HEK293 (cell line): Measurements from ENCODE around the gene RABL3.

Source experiments
- CTCF ChIA-PET: fragments of 350-600 bp; formaldehyde crosslinking; extraction: SDS; loops from one replicate; lab custom pipeline; 2021; ENCODE audit warnings: antibody characterized with exemption; lab: Yijun Ruan, JAX
- POLR2A ChIA-PET: fragments of 300-600 bp; formaldehyde crosslinking; extraction: SDS; loops from one replicate; lab custom pipeline; 2020; ENCODE audit warnings: antibody characterized with exemption, inconsistent platforms; lab: Yijun Ruan, JAX
- H3K27ac ChIP-seq: fragments of 200-500 bp; sonication (Bioruptor generic); 2 replicates; pipeline ENCODE4 v1.5.1; 2014; ENCODE audit warnings: low read depth, low read length, control low read depth, inconsistent platforms; ENCODE audit errors: extremely low read depth
- H3K36me3 ChIP-seq, 2 experiments: fragments of 200-500 bp in 1 of 2; sonication (Bioruptor generic) in 1 of 2; 1 replicate in 1 of 2; 2 replicates in 1 of 2; pipeline ENCODE4 v1.5.1; 2014 to 2017; ENCODE audit warnings: inconsistent platforms in 2 of 2, low read length in 2 of 2; ENCODE audit not compliant: control insufficient read depth in 2 of 2, insufficient read depth in 1 of 2
- H3K4me1 ChIP-seq: fragments of 200-500 bp; sonication (Bioruptor generic); 2 replicates; pipeline ENCODE4 v1.5.1; 2014; ENCODE audit warnings: mild to moderate bottlenecking, low read length, inconsistent platforms; ENCODE audit not compliant: control insufficient read depth, insufficient read depth
- H3K4me3 ChIP-seq: 2 replicates; pipeline ENCODE4 v1.5.1; 2011; ENCODE audit warnings: low read depth, mild to moderate bottlenecking, control low read depth, low read length, moderate library complexity
- H3K9me3 ChIP-seq: fragments of 200-500 bp; sonication (Bioruptor generic); 2 replicates; pipeline ENCODE4 v1.5.1; 2014; ENCODE audit warnings: low read depth, low read length, inconsistent platforms; ENCODE audit not compliant: control insufficient read depth, insufficient read depth
- GLIS2 ChIP-seq: fragments of 450-650 bp; formaldehyde crosslinking; IDR thresholded peaks from 2 replicates; pipeline ENCODE4 v1.5.1; 2016; ENCODE audit warnings: missing biosample characterization, missing genetic modification characterization
- ZFP37 ChIP-seq: fragments of 450-650 bp; formaldehyde crosslinking; IDR thresholded peaks from 2 replicates; pipeline ENCODE4 v1.5.1; 2016; ENCODE audit warnings: missing biosample characterization, missing genetic modification characterization
- ZNF132 ChIP-seq: fragments of 450-650 bp; formaldehyde crosslinking; IDR thresholded peaks from 2 replicates; pipeline ENCODE4 v1.5.1; 2017; ENCODE audit warnings: missing biosample characterization, missing genetic modification characterization, borderline replicate concordance
- ZNF140 ChIP-seq: fragments of 450-650 bp; formaldehyde crosslinking; IDR thresholded peaks from 2 replicates; pipeline ENCODE4 v1.5.1; 2016; ENCODE audit warnings: missing biosample characterization, missing genetic modification characterization
- ZNF239 ChIP-seq: fragments of 450-650 bp; formaldehyde crosslinking; IDR thresholded peaks from 2 replicates; pipeline ENCODE4 v1.5.1; 2016; ENCODE audit warnings: missing biosample characterization, missing genetic modification characterization
- ZNF274 ChIP-seq, 2 experiments: fragments of 200-500 bp in 1 of 2; fragments of 450-650 bp in 1 of 2; sonication (Bioruptor generic) in 1 of 2; formaldehyde crosslinking in 1 of 2; IDR thresholded peaks; 2 replicates each; pipeline versions ENCODE4 v1.5.1 to v1.6.1; 2014 to 2016; ENCODE audit warnings: borderline replicate concordance in 1 of 2, inconsistent platforms in 1 of 2, low read length in 1 of 2, missing biosample characterization in 1 of 2, missing genetic modification characterization in 1 of 2
- ZNF311 ChIP-seq: fragments of 450-650 bp; formaldehyde crosslinking; IDR thresholded peaks from 2 replicates; pipeline ENCODE4 v1.5.1; 2017; ENCODE audit warnings: missing biosample characterization, missing genetic modification characterization, borderline replicate concordance
- ZNF350 ChIP-seq: fragments of 450-650 bp; formaldehyde crosslinking; IDR thresholded peaks from 2 replicates; pipeline ENCODE4 v1.5.0; 2017; ENCODE audit warnings: missing biosample characterization, mild to moderate bottlenecking, missing genetic modification characterization
- ZNF391 ChIP-seq: fragments of 450-650 bp; formaldehyde crosslinking; IDR thresholded peaks from 2 replicates; pipeline ENCODE4 v1.5.1; 2016; ENCODE audit warnings: low read depth, missing biosample characterization, missing genetic modification characterization, borderline replicate concordance
- ZNF530 ChIP-seq: fragments of 450-650 bp; formaldehyde crosslinking; IDR thresholded peaks from 2 replicates; pipeline ENCODE4 v1.5.1; 2016; ENCODE audit warnings: low read depth, missing biosample characterization, missing genetic modification characterization
- ZNF571 ChIP-seq: fragments of 450-650 bp; formaldehyde crosslinking; IDR thresholded peaks from 2 replicates; pipeline ENCODE4 v1.5.0; 2017; ENCODE audit warnings: missing biosample characterization, missing genetic modification characterization
- ZNF621 ChIP-seq: fragments of 450-650 bp; formaldehyde crosslinking; IDR thresholded peaks from 2 replicates; pipeline ENCODE4 v1.5.1; 2017; ENCODE audit warnings: missing biosample characterization, missing genetic modification characterization
- ZNF624 ChIP-seq: fragments of 450-650 bp; formaldehyde crosslinking; IDR thresholded peaks from 2 replicates; pipeline ENCODE4 v1.5.1; 2017; ENCODE audit warnings: missing biosample characterization, missing genetic modification characterization
- TF ChIP-seq, protein P1 (sequence below): fragments of 450-650 bp; formaldehyde crosslinking; IDR thresholded peaks from 2 replicates; pipeline ENCODE4 v1.5.1; 2016; ENCODE audit warnings: missing biosample characterization, missing genetic modification characterization
- TF ChIP-seq, protein P2 (sequence below): fragments of 450-650 bp; formaldehyde crosslinking; IDR thresholded peaks from 2 replicates; pipeline ENCODE4 v1.5.1; 2016; ENCODE audit warnings: missing biosample characterization, missing genetic modification characterization
- TF ChIP-seq, protein P3 (sequence below): fragments of 450-650 bp; formaldehyde crosslinking; IDR thresholded peaks from 2 replicates; pipeline ENCODE4 v1.5.1; 2016; ENCODE audit warnings: missing biosample characterization, missing genetic modification characterization, borderline replicate concordance
- TF ChIP-seq, protein P4 (sequence below): fragments of 450-650 bp; formaldehyde crosslinking; IDR thresholded peaks from 2 replicates; pipeline ENCODE4 v1.5.1; 2016; ENCODE audit warnings: missing biosample characterization, missing genetic modification characterization, borderline replicate concordance
- TF ChIP-seq, protein P5 (sequence below): fragments of 450-650 bp; formaldehyde crosslinking; IDR thresholded peaks from 2 replicates; pipeline ENCODE4 v1.5.1; 2016; ENCODE audit warnings: missing biosample characterization, missing genetic modification characterization

The RABL3 gene

DNA sequence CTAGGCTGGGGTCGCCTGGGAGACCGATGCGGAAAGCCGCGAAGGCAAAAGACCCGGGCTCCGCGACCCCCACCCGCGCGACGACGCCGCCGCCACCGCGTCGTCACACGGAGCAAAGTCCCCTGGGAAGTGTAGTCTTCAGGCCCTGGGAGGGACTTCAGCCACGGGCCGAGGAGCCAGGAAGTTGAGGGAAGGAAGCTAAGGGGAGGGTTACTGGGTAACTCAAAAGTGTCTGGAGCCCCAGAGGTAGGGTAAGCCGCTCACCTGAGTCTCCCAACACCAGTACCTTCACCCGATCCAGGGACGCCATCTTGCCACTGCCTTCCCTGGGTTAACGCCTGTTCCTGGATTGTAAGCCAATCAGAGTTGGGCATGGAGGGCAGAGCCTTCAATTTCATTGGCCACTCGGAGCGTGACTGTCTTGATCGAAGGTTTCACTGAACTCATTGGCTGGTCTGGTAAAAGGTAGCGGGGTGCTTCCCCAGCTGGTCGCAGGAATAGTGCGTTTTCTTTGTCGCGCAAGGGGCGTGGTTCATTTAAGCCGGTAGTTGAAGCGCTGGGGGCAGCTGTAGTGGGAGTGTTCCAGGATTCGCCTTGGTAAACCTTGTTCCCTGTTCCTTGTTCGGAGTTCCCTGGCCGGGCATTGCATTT, at the start of gene RABL3, which contains the start of gene GTF2E1 (continued):
- TF ChIP-seq ZNF274 (IDR thresholded peaks at IDR 0.05; ENCODE audit: low read length) (no peak), ZNF274 (tag by site-specific recombination; IDR thresholded peaks at IDR 0.05; ENCODE audit: borderline replicate concordance) (no peak)
- TF ChIP-seq, all 188 proteins: peak for 23

DNA sequence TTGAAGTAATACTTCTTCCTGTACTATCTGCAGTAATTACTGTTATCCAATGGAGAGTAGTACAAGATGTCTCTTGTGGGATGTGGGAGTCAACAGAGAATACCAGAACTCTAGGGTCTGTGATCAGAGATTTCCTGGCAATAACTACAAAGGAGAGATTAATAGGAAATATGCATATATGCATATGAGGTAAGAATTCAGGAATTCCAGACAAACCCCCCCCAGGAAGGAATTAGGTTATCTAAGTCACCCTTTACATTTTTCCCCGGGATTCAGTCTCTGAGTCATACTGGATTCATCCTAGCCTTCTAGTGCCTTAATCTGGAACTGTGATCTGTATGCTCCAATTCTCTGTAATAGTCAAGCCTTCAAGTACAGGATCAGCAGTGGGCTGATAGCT, 49.6 kb upstream of the RABL3 start:
- Histone ChIP-seq H3K27ac (no peak overlapping the region), H3K9me3 (no peaks in the 10 kb centered on the region), H3K36me3 (no peaks in the 10 kb centered on the region), H3K4me3 (no peak overlapping the region), H3K4me1 (no peaks in the 10 kb centered on the region)
- CTCF ChIA-PET, result interaction anchor here (5.8 kb wide), 1 partner anchor 232 kb away, joined by 64 read pairs; no protein-coding TSS in a partner anchor
- TF ChIP-seq ZNF132 (no peak), ZNF239 (no peak), ZNF571 (tag by site-specific recombination) (no peak), GLIS2 (tag by site-specific recombination) (no peak), ZNF624 (tag by site-specific recombination) (no peak), ZNF530 (tag by site-specific recombination) (no peak), ZNF350 (tag by site-specific recombination) (no peak), ZNF311 (tag by site-specific recombination) (no peak), ZNF140 (tag by site-specific recombination) (no peak), ZNF391 (tag by site-specific recombination) (no peak), ZNF621 (tag by site-specific recombination) (no peak), ZFP37 (no peak)
- TF ChIP-seq, protein P1, sequence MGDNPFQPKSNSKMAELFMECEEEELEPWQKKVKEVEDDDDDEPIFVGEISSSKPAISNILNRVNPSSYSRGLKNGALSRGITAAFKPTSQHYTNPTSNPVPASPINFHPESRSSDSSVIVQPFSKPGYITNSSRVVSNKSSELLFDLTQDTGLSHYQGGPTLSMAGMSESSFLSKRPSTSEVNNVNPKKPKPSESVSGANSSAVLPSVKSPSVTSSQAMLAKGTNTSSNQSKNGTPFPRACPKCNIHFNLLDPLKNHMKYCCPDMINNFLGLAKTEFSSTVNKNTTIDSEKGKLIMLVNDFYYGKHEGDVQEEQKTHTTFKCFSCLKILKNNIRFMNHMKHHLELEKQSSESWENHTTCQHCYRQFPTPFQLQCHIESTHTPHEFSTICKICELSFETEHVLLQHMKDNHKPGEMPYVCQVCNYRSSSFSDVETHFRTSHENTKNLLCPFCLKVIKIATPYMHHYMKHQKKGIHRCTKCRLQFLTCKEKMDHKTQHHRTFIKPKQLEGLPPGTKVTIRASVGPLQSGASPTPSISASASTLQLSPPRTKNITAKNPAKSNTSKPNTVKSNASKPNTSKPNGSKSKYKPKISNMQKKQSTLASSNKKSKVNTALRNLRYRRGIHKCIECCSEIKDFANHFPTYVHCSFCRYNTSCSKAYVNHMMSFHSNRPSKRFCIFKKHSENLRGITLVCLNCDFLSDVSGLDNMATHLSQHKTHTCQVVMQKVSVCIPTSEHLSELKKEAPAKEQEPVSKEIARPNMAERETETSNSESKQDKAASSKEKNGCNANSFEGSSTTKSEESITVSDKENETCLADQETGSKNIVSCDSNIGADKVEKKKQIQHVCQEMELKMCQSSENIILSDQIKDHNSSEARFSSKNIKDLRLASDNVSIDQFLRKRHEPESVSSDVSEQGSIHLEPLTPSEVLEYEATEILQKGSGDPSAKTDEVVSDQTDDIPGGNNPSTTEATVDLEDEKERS (tag by site-specific recombination), result no peak
- TF ChIP-seq, protein P2, sequence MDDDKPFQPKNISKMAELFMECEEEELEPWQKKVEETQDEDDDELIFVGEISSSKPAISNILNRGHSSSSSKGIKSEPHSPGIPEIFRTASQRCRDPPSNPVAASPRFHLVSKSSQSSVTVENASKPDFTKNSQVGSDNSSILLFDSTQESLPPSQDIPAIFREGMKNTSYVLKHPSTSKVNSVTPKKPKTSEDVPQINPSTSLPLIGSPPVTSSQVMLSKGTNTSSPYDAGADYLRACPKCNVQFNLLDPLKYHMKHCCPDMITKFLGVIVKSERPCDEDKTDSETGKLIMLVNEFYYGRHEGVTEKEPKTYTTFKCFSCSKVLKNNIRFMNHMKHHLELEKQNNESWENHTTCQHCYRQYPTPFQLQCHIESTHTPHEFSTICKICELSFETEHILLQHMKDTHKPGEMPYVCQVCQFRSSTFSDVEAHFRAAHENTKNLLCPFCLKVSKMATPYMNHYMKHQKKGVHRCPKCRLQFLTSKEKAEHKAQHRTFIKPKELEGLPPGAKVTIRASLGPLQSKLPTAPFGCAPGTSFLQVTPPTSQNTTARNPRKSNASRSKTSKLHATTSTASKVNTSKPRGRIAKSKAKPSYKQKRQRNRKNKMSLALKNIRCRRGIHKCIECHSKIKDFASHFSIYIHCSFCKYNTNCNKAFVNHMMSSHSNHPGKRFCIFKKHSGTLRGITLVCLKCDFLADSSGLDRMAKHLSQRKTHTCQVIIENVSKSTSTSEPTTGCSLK (tag by site-specific recombination), result no peak
- TF ChIP-seq, protein P3, sequence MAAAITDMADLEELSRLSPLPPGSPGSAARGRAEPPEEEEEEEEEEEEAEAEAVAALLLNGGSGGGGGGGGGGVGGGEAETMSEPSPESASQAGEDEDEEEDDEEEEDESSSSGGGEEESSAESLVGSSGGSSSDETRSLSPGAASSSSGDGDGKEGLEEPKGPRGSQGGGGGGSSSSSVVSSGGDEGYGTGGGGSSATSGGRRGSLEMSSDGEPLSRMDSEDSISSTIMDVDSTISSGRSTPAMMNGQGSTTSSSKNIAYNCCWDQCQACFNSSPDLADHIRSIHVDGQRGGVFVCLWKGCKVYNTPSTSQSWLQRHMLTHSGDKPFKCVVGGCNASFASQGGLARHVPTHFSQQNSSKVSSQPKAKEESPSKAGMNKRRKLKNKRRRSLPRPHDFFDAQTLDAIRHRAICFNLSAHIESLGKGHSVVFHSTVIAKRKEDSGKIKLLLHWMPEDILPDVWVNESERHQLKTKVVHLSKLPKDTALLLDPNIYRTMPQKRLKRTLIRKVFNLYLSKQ (tag by site-specific recombination), result no peak
- TF ChIP-seq, protein P4, sequence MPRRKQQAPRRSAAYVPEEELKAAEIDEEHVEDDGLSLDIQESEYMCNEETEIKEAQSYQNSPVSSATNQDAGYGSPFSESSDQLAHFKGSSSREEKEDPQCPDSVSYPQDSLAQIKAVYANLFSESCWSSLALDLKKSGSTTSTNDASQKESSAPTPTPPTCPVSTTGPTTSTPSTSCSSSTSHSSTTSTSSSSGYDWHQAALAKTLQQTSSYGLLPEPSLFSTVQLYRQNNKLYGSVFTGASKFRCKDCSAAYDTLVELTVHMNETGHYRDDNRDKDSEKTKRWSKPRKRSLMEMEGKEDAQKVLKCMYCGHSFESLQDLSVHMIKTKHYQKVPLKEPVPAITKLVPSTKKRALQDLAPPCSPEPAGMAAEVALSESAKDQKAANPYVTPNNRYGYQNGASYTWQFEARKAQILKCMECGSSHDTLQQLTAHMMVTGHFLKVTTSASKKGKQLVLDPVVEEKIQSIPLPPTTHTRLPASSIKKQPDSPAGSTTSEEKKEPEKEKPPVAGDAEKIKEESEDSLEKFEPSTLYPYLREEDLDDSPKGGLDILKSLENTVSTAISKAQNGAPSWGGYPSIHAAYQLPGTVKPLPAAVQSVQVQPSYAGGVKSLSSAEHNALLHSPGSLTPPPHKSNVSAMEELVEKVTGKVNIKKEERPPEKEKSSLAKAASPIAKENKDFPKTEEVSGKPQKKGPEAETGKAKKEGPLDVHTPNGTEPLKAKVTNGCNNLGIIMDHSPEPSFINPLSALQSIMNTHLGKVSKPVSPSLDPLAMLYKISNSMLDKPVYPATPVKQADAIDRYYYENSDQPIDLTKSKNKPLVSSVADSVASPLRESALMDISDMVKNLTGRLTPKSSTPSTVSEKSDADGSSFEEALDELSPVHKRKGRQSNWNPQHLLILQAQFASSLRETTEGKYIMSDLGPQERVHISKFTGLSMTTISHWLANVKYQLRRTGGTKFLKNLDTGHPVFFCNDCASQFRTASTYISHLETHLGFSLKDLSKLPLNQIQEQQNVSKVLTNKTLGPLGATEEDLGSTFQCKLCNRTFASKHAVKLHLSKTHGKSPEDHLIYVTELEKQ (tag by site-specific recombination), result no peak
- TF ChIP-seq, protein P5, sequence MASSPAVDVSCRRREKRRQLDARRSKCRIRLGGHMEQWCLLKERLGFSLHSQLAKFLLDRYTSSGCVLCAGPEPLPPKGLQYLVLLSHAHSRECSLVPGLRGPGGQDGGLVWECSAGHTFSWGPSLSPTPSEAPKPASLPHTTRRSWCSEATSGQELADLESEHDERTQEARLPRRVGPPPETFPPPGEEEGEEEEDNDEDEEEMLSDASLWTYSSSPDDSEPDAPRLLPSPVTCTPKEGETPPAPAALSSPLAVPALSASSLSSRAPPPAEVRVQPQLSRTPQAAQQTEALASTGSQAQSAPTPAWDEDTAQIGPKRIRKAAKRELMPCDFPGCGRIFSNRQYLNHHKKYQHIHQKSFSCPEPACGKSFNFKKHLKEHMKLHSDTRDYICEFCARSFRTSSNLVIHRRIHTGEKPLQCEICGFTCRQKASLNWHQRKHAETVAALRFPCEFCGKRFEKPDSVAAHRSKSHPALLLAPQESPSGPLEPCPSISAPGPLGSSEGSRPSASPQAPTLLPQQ, result no peak
- POLR2A ChIA-PET, result no interaction called here
